GM21526 (cell line): Measurements from ENCODE around the gene FZD1.
"Not testable (repeated sequence)": the region's sequence is repeated elsewhere in the genome, so short reads cannot be mapped to it uniquely, and the experiment has no call there.

Source experiments
- ATAC-seq: cut with Tn5 transposase; IDR thresholded peaks from one replicate; pipeline ENCODE4 v1.9.1; 2021; ENCODE audit warnings: moderate library complexity; ENCODE audit not compliant: unreplicated experiment, low FRiP score

Gene FZD1

DNA sequence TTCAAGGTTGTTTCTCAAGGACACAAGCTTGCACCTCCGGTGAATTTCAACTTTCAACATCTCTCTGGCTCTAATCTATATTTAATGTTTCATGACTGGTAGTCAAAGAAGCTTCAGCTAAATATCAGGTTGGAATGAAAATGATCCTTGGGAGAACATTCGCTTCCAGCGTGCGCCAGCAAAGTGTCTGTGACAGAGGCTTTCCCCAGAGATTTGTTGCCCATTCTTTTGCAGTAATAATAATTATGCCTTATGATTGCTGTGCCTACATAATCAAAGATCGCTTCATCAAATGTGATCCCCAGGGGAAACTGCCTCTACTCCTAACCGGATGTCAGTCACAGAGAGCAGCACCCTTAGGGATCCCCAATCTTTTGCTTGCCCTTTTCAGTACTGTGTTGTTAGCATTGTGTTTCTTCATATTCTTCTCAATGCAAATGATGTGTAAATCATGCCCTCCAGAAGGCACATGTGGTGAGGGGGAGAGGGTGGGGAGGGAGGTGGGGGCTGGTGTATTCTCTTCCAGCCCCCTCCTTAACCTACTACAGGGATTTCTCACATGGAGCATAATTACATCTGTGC, 30.5 kb downstream of the FZD1 start:
- ATAC-seq, result no peak

DNA sequence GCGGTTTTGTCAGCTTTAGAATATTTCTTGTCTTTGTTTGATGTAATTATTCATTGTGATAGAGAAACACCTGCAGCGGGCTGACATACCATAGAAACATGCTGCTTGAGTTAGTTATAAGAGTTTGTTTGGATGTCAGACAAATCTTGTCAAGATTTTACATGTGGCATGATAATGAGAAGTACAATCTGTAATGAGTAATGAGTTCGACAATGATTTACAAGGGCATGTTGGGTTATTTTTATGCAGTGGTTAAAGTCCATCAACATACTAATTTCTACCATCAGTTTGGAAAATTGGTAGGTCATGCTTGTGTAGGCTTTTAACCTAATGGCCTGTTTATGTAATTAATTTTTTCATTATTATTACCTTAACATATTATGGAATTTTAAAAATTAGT, 31.3 kb downstream of the FZD1 start:
- ATAC-seq, result no peak

DNA sequence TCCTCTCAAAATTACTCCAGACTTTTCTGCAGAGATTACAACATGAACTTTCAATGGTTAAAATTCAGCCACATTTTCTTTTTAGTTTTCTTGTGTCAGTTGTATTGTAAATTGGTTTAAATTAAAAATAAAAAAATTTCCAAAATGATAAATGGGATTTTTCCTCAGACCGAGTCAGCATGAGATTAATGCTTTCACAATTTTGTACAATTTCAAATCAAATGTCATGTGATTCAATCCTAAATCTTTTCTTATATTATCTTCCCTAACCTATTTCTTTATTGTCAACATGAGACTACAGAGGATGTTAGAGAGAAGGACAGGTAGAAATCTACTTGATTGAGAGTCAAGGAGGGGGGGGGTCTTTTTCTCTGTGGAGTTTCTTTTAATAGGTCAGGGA, 33.7 kb downstream of the FZD1 start:
- ATAC-seq, result no peak

DNA sequence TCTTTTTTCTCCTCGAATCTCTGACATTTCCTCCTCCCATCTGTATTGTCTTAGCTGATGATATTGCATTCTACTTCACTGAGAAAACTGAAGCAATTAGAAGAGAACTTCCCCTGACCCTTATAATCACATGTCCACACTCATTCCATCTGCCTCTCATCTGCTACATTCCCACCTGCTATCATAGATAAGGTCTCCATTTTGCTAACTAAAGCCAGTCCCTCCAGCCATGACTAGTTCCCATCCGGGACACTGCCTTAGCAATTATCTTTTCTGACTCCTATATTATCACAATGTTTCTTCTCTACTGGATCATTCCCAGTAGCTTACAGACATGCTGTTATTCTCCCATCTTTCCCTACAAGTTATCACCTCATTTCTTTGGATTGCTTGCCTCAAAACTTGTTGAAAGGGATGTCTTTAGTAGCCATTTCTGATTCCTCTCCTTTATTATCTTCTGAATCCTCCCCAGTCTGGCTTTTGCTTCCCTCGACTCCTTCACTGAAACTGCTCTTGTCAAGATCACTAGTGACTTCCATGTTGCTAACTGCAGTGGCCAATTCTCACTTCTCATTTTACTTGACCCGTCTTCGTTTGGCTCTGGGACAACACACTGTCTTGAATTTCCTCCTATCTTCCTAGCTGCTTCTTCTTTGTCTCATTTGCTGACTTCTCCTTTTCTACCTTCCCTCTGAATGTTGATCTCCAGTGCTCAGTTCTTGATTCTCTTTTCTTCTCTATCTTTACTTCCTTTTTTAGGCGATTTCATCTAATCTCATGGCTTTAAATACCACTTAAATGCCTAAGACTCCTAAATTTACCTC, 35.9 kb downstream of the FZD1 start:
- no peak for ATAC-seq

DNA sequence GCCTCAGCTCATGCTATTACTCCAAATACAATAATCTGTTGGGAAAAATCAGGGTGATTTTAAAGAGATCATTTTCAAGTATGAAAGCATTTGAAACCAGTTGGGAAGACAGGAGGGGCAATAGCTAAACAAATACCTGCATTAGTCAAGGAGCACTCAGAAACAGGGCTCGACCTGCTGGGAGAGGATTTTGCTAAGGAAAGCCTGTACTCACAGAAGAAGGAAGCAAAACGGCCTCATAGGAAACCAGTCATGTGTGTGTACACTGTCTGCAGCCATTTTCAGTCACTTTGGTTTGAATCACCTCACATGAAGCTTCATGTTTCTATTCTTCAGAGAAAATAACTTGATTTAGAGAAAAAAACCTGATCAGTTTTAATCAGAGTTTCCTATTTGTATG, 38.6 kb downstream of the FZD1 start:
- no peak for ATAC-seq

DNA sequence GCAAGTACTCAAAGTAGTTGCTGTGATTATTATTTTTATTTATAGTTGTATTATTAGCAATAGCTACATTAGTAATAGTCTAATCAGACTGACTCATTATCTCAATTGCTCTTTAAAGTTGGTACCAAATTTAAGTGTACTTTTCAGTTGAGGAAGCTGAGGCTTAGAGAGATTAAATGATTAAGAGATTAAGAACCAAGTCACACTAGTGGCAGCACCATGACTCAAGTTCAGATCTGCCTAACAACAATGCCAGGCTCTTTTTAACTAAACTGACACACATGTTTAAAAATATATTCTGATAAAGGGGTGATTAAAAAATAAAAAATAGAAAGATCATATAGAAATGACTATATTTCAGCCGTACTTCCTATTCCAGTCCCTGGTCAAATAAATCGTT, 42.0 kb downstream of the FZD1 start:
- no peak for ATAC-seq

DNA sequence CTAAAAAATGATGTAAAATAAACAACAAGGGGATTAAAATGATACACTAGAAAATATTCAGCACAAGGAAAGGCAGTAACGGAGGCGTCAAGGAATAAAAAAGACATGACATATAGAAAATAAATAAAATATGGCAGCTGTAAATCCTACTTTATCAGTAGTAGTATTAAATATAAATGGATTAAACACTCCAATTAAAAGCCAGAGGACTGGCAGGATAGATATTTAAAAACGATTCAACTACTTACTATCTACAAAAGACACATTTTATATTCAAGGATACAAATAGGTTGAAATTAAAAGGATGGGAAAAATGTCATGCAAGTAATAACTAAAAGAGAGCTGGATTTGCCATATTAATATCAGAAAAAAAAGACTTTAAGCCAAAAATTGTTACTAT, 43.2 kb downstream of the FZD1 start:
- no peak for ATAC-seq

DNA sequence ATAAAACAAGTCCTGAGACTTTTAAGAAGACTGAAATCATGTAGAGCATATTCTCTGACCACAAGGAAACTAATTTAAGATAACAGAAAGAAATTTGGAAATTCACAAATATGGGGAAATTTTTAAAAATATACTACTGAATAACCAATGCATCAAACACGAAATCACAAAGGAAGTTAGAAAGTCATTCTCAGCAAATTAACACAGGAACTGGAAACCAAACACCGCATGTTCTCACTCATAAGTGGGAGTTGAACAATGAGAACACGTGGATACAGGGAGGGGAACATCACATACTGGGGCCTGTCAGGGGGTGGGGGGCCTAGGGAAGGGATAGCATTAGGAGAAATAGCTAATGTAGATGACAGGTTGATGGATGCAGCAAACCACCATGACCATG, 44.0 kb downstream of the FZD1 start:
- ATAC-seq, result not testable (repeated sequence)

DNA sequence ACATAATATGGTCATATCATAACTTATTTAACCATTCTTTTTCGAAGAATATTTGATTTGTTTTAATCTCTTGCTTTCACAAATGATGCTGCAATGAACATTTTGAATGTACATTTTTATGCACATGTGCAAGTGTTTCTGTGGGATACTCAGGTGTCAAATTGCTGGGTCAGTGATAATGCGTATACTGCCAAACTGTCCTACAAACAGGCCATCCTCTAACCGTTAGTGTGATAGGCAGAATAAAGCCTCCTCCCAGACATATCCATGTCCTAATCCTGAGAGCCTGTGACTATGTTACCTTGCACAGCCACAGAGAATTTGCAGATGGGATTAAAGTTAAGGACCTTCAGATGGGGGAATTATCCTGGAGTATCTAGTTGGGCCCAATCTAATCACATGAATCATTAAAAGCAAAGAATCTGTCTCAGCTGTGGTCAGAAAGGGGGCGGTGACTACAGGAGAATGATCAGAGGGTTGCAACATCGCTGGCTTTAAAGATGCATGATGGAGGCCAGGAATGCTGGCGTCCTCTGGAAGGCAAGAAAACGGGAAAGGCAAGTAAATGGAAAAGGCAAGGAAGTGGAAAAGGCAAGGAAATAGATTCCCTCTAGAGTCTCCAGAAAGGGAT, 46.7 kb downstream of the FZD1 start:
- no peak for ATAC-seq

DNA sequence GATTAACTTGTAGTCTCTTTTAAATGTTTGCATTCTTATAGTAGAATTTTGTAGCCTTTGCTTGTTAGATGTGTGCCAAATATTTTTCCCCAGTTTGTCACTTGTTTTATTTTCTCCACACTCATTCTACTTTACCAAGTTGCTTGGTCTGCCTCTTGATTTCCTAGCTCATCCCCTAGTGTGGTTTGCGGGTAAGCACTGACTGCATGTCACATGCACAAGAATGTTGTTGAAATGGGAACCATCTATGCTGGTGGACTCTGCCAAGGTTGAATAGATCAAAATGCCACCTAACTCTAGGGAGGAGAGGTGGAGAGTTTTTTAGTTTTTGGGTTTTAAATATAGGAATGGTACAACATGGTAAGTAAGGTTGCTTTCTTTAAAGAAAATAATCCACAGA, 47.6 kb downstream of the FZD1 start:
- no peak for ATAC-seq

DNA sequence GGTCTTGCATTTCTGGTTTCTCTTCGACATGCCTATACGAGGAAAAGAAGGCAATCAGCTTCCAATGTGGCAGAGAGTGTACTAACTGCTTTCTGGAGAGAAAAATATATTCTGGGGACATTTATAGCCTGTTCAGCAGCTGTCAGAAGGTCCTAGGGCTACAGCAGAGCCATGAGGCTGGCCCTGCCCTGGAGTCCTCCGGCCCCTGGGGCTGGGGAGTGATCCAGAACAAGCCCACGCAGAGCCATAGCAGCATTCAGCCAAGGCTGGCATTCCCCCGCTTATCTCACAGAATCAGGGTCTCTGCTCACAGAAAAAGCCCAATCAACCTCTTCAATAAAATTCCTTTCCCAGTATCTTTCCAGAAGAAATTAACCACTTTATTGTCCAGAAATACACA, 48.9 kb downstream of the FZD1 start:
- no peak for ATAC-seq

DNA sequence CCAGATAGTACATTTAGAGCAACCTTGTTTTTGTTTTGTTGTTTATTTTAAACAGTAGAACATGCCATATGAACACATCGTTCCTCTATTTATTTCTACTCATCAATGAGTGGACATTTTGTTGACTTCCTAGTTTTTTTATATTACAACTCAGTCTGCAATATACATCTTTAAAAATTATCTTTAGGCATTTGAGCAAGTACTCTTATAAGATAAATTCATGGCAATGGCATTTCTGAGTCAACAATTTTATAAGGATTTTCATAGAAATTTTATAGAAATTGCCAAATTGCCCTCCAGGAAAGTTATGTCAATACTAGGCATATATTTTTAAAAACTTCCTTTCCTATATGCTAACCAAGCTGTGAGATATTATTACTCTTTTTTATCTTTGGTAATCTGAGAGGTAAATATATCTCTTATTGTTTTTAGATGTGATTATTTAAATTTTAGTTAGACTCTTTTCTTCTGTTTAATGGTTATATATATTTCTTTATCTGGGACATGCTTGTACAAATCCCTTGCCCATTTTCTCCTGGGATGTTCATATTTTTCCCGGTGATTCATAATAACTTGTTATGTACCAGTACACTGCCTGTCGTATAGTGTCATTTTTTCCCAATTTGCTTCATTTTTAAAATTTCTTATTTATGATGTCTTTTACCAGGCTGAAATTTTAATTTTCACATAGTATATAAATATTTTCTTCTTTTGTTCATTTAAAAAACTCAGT, 50.5 kb downstream of the FZD1 start:
- ATAC-seq, result no peak

DNA sequence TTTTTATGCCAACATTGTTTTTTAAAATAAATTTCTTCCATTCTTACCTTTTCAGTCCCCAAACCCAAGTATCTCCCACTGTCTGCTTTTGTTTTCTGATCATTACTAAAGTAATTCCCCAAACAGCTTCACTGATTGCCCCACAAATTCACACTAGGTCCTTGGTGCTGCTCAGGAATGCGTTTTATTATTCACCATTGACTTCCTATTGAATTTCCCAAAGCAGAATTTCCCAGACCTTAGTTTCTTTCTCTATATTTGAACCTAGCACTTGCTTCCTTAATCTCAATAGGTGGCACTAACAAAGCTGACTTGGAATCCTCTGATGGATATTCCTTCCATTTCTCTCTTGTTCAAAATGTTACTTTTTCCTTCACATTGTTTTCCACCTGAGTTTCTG, 52.2 kb downstream of the FZD1 start:
- no peak for ATAC-seq

DNA sequence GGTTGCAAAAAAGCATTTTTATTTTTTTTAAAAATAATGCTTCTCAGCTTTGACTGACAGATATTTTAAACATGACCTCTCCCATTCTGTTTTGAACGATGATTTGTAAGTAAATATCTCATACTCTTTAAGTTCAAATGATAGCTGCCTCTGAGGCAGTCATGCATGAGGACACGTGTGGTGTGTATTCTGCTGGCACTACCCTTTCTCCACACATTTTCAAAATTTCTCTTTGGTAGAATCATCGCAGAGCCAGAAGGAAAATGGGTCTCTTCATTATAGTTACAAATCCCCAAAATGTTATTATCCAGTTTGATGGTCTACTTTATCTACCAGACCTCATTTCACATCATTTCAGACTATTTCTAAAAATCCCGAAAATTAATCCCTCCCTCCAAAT, 55.1 kb downstream of the FZD1 start:
- no peak for ATAC-seq

DNA sequence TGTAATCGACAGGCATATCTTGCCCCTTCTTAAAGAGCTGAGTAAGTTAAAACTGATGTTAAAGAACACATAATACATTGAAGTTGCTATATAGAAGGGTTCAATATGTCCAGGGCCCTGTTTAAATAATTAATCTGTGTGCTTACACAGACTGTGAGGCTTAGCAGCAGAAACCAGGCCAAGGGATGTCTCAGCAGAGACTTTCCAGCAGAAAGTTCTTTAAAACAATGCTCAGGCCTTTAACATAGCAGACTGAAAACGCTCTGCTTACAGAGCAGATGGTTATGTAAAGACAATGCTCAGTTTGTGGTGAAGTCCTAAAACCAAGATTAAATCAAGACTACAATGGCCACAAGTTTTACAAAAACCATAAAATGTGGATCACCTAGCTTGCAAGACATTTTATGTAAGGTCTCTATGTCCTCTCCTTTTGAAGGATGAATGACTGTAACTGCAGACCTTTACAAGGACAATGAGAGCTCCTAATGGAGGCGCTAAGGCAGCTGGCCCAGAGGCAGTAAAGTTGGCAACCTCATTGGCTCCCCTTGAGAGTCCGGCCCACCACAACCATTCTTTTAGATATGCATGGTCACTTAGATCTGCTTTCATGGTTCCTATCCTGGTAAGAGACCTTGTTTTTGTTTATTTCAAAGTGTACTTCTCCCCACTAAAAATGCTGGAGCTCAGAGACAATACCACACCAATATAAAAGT, 56.3 kb downstream of the FZD1 start:
- ATAC-seq, result no peak
